GM19467 (cell line): ENCODE data around the gene CHST7.
A peak's percentile ranks its signal among the peaks of the same experiment; 100 is the strongest.

ENCODE experiments used
- ATAC-seq: cut with Tn5 transposase; IDR thresholded peaks from one replicate; pipeline ENCODE4 v1.9.1; 2021; ENCODE audit warnings: mild to moderate bottlenecking, moderate library complexity; ENCODE audit not compliant: unreplicated experiment

Gene CHST7

GRCh38 chrX:46572340-46572936, 1.1 kb upstream of the CHST7 start:
- peak; percentile 46 for ATAC-seq

GRCh38 chrX:46573892-46574773, 568 bp downstream of the CHST7 start:
- no peak for ATAC-seq

DNA sequence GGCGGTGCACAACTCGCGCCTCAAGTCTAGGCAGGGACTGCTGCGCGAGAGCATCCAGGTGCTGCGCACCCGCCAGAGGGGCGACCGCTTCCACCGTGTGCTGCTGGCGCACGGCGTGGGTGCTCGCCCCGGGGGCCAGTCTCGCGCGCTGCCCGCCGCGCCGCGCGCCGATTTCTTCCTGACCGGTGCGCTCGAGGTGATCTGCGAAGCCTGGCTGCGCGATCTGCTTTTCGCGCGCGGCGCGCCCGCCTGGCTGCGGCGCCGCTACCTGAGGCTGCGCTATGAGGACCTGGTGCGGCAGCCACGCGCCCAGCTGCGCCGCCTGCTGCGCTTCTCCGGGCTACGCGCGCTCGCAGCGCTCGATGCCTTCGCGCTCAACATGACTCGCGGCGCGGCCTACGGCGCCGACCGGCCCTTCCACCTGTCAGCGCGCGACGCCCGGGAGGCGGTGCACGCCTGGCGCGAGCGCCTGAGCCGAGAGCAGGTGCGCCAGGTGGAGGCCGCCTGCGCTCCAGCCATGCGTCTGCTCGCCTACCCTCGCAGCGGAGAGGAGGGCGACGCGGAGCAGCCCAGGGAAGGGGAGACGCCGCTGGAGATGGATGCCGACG, 1.3 kb downstream of the CHST7 start:
- no peak for ATAC-seq

GRCh38 chrX:46575586-46575985, 2.0 kb downstream of the CHST7 start:
- ATAC-seq, result no peak

DNA sequence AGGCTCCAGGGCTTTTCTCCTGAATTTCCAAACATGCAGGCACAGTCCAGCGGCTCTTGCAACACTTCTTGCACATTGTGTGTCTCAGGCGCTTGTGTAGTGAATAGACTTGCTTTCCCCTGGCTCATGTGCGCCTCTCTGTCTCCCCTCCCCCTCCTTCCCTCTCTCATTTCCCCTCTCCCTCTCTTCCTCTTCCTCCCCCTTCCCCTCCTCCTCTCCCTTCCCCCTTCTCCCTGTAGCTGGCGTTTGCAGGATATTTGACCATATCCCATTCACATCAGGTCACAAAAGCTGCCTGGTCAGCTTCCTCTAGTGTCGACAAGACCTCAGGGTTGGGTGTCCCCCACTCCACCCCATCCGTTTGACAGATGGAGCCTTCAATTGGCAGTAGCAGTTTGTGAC, 2.4 kb downstream of the CHST7 start:
- ATAC-seq, result no peak

- ATAC-seq, result no peak
These were observed 2.9 kb downstream of the CHST7 start for GRCh38 chrX:46576458-46576857.

GRCh38 chrX:46577221-46578005, 3.8 kb downstream of the CHST7 start:
- ATAC-seq, result no peak

DNA sequence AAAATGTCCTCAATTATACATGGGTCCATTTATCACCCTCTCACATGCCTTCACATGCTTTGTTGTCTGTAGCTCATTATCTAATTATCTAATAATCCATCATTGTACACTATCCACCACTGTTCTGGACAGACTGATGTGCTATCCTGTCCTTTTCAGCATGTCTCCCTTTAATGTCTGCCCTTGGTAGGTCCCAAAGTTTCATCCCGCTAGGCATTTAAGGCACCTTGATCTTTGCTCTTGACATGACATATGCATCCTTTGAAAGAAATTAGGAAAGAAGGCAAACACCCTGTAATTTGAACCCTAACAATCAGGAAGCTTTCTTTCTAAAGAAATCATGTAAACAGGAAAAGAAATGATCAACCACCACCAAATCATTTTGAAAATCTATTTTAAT, 5.7 kb downstream of the CHST7 start:
- ATAC-seq, result no peak

- no peak for ATAC-seq
These were observed 7.0 kb downstream of the CHST7 start for GRCh38 chrX:46580613-46581012.

- no peak for ATAC-seq
These were observed 8.8 kb downstream of the CHST7 start for GRCh38 chrX:46582325-46582724.

DNA sequence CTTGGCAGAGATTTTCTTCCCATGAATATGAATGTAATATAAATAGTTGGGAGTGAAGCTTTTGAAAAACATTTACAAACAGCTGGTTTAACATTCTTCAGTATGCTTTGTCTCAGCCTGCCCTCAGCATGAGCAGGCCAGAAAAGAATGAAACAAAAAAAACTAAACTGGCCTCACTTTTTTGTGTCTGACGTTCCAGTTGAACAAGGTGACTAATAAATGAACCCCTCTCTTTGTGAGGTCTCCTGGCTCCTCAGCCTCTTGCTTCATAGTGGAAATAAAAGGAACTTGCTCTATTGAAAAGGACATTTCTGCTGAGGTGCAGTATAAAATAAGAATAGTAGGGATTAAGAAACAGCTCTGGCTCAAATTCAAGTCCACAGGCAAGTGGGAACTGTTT, 9.4 kb downstream of the CHST7 start:
- no peak for ATAC-seq

GRCh38 chrX:46584736-46585135, 11.2 kb downstream of the CHST7 start:
- no peak for ATAC-seq

DNA sequence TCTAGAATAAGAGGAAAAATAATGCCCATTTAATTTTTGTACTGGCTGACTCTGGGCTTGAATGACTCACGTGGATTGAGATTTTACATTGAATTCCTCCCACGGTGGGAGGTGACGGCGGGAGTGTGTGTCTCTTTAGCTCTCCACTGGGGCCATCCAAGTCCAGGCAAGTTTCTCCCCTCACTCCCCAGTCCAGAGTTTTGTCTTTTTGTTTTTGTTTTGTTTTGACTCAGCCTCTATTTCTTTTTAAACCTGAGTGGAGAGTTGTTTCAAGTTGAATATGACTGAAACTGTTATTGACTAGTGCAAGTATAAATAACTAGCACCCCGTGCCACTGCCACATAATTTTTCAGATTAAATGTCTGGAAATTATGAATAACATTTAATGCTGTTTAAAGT, 13.6 kb downstream of the CHST7 start:
- ATAC-seq, result peak; percentile 58

DNA sequence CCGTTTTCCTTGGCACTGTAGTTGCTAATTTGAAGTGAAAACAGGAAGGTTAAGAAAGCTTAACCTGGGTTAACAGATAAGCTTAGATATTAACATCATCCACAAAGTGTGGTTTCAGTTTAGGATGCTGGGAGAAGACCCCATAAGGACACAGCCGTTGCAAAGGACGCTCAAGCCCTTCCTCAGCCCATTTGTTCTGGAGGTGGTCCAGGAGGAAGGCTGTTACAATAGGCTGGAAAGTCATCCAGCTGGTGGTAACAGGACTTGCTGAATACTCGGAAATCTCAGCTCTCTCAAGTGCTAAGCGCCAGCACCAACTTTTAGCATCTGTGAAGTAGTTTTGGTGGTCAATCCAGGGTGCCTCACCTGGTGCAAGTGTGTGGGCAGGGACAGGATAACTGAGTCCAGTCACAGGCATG, 14.2 kb downstream of the CHST7 start:
- ATAC-seq, result no peak

DNA sequence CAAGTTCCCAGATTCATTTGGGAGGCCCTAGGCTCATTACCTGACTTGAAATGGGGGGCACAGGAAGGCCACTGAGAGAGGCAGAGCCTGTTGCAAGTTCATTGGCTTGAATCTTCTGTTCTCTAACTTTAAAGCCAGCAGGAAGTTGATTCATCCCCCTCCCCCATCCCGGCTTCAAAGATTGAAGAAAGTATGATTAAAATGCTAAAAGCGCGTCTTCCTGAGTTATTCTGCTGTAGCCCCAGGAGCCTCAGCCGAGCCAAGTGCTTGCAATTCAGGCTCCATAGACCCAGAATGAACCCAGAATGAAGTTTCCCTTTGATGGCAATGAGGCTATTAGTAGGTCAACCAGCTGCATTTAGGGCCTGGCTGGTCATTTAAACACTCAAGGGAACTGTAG, 14.7 kb downstream of the CHST7 start:
- ATAC-seq, result no peak

GRCh38 chrX:46589977-46590723, 16.6 kb downstream of the CHST7 start:
- ATAC-seq, result no peak

DNA sequence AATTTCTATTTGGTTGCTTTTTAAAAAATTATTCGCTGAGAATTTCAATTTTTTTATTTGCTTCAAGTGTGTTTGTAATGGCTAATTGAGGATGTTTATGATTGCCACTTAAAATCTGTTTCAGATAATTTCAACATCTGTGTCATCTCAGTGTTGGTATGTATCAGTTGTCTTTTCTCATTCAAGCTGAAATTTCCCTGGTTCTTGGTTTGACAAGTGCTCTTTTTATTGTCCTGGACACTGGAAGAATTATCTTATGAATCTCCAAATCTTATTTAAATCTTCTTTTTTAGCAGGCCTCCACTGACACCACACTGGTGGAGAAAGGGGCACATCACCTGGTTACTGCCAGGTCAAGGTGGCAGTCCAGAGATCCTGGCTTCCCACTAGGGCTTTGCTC, 21.5 kb downstream of the CHST7 start:
- no peak for ATAC-seq

DNA sequence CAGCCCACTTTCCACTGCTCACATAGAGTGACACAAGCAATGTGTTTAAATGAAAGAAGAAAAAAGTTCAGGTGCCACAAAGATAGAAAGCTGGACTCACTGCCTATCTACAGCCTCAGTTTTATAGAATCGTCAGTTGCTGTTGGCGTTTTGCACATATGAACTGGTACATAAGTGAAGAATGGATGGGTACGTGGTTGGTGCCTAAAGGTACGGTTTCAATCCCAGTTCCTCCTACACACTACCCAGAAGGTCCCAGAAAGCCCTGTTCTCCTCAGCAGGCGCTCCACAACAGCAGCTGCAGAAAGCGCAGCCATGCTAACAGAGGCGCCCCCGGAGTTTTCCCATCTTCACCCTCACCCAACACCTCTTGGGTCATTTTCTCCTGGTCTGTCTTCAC, 23.6 kb downstream of the CHST7 start:
- ATAC-seq, result no peak

GRCh38 chrX:46597771-46598170, 24.2 kb downstream of the CHST7 start:
- ATAC-seq, result no peak

DNA sequence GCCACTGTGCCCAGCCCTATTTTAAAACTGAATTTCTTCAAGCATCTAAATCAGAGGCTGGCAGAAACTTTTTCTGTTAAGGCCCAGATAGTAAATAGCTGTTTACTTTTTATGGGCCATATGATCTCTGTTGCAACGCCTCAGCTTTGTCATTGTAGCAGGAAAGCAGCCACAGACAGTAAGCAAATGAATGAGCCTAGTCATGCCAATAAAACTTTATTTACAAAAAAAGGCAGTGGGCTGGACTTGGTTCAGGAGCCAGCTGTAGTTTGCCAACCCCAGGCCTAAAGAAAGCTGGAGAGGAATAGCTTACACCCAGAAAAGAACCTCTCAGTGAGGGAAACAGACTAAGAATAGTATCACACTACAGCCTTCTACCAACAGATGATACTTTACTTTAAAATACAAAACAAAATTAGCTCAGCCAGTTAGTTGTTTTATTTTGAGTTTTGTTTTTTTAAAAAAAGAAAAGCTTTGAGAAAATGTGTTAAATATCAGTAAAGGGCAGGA, 25.5 kb downstream of the CHST7 start:
- ATAC-seq, result no peak
